ENCODE measurements around the gene ING3. TPM values are rescaled to one million over a fixed set of nuclear protein-coding genes. Genes with fewer than 3 reads are reported as not detected.

The ING3 gene
- total RNA-seq, 1 experiment from 2014 or later = 23.1 TPM

- Histone ChIP-seq H3K23me2 (ENCODE audit: insufficient read length, low read depth, low read length, poor library complexity, severe bottlenecking) (no peaks in the 10 kb centered on the region), H2BK12ac (ENCODE audit: insufficient read length, low read depth, low read length) (no peak overlapping the region), H4K20me1 (ENCODE audit: control insufficient read depth, insufficient read depth, insufficient read length) (no peaks in the 10 kb centered on the region), H3K79me2 (ENCODE audit: insufficient read depth, low read length) (no peaks in the 10 kb centered on the region), H3K9ac (ENCODE audit: extremely low read depth, insufficient read length, low read length) (no peak overlapping the region), H3K23ac (ENCODE audit: insufficient read length, low read depth, low read length) (no peak overlapping the region), H2BK20ac (ENCODE audit: low read depth, low read length, poor library complexity, severe bottlenecking) (no peak overlapping the region), H4K5ac (ENCODE audit: insufficient read length, low read depth, low read length) (no peak overlapping the region), H2BK15ac (ENCODE audit: low read depth, low read length) (no peak overlapping the region), H2AK5ac (ENCODE audit: insufficient read length, low read length) (no peak overlapping the region), H2BK120ac (ENCODE audit: low read depth, low read length, poor library complexity, severe bottlenecking) (no peak overlapping the region), H4K8ac (replicated peaks; ENCODE audit: insufficient read length, low read depth, low read length) (no peak overlapping the region), H4K91ac (ENCODE audit: insufficient read length, low read depth, low read length) (no peak overlapping the region), H3K4me2 (ENCODE audit: insufficient read depth, insufficient read length, low read length) (no peak overlapping the region), H3K27me3 (ENCODE audit: insufficient read depth, low read length) (no peaks in the 10 kb centered on the region; the same call in 1 of the 2 replicates), H3K14ac (ENCODE audit: insufficient read depth, low read length) (no peak overlapping the region), H3K79me1 (ENCODE audit: insufficient read depth, low read depth, low read length, poor library complexity, severe bottlenecking) (no peaks in the 10 kb centered on the region), H2BK5ac (ENCODE audit: insufficient read length, low read length) (no peak overlapping the region), H3K4ac (ENCODE audit: low read depth, low read length) (no peak overlapping the region), H3K27ac (ENCODE audit: insufficient read length, low read depth, low read length) (no peak overlapping the region), H3K4me1 (ENCODE audit: insufficient read depth, low read length) (no peaks in the 10 kb centered on the region), H3T11ph (ENCODE audit: low read length) (no peak overlapping the region), H3K18ac (ENCODE audit: insufficient read length, low read depth, low read length) (no peak overlapping the region), H2AFZ (ENCODE audit: low read length) (no peak overlapping the region), H3K56ac (ENCODE audit: insufficient read length, low read depth, low read length) (no peak overlapping the region), H3K9me3 (ENCODE audit: control insufficient read depth, low read depth, low read length) (no peaks in the 10 kb centered on the region)
- no peaks in the 10 kb centered on the region for H3K36me3 Mint-ChIP-seq (ENCODE audit: insufficient read depth in 1 of 3, low read depth in 3 of 3)
- WGBS (ENCODE audit: extremely low coverage, insufficient read length, low lambda C conversion rate) = no CpG with 5 or more reads among the region's 1 CpG
- H3K9me3 Mint-ChIP-seq = no peaks in the 10 kb centered on the region
- TF ChIP-seq, protein P1, sequence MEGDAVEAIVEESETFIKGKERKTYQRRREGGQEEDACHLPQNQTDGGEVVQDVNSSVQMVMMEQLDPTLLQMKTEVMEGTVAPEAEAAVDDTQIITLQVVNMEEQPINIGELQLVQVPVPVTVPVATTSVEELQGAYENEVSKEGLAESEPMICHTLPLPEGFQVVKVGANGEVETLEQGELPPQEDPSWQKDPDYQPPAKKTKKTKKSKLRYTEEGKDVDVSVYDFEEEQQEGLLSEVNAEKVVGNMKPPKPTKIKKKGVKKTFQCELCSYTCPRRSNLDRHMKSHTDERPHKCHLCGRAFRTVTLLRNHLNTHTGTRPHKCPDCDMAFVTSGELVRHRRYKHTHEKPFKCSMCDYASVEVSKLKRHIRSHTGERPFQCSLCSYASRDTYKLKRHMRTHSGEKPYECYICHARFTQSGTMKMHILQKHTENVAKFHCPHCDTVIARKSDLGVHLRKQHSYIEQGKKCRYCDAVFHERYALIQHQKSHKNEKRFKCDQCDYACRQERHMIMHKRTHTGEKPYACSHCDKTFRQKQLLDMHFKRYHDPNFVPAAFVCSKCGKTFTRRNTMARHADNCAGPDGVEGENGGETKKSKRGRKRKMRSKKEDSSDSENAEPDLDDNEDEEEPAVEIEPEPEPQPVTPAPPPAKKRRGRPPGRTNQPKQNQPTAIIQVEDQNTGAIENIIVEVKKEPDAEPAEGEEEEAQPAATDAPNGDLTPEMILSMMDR (conservative IDR thresholded peaks at IDR 0.05) = no peak
- no peak overlapping the region for H3K4me3 Mint-ChIP-seq
- no peak overlapping the region for H3K27ac Mint-ChIP-seq
- no peaks in the 10 kb centered on the region for H3K27me3 Mint-ChIP-seq (ENCODE audit: low read depth)
- no peaks in the 10 kb centered on the region for H3K4me1 Mint-ChIP-seq
- DNase-seq = no peak
Observed at GRCh38 chr7:120933475-120933874, 17.1 kb upstream of the ING3 start.
